ENCODE measurements around the gene DUSP5. TPM values are rescaled to one million over a fixed set of nuclear protein-coding genes. Genes with fewer than 3 reads are reported as not detected.

Gene DUSP5
- total and polyA plus RNA-seq, 2 of the 8 experiments (the other 6 are each of a cell fraction or from before 2014, with no cell fraction given): 13.6 to 30.3 TPM

GRCh38 chr10:110498982-110499795 lies 1.5 kb downstream of the DUSP5 start:
- Histone ChIP-seq H2BK120ac (replicated peaks; ENCODE audit: low read depth, low read length) (no peak overlapping the region), H3K27ac (ENCODE audit: low read depth, low read length) (no peak overlapping the region), H3K79me1 (ENCODE audit: low read depth, low read length) (peaks cover 5% of the 10 kb centered on the region; the same call in 1 of the 2 replicates), H2AK5ac (ENCODE audit: low read depth, low read length) (no peak overlapping the region), H2AFZ (ENCODE audit: low read length) (no peak overlapping the region), H3K4me3 (ENCODE audit: extremely low read depth in 1 of 4, insufficient read depth in 2 of 4, low read depth in 3 of 4, low read length in 4 of 4) (peak overlapping the region; percentile 65 to 96 (median 80)), H3K23me2 (ENCODE audit: low read depth, low read length) (peaks cover 12% of the 10 kb centered on the region; the same call in 1 of the 2 replicates), H3K27me3 (replicated peaks in 1 of 4; ENCODE audit: control insufficient read depth in 3 of 4, extremely low read depth in 1 of 4, insufficient read depth in 3 of 4, low read length in 3 of 4) (peaks cover 0 to 34% (median 17%) of the 10 kb centered on the region in 4 experiments; a peak in 5 of 7 replicates), H3K14ac (ENCODE audit: insufficient read length) (no peak overlapping the region), H2BK12ac (ENCODE audit: low read depth, low read length) (no peak overlapping the region), H2BK5ac (ENCODE audit: low read depth, low read length) (no peak overlapping the region), H3K18ac (ENCODE audit: extremely low read depth, low read length) (no peak overlapping the region; the same call in 1 of the 2 replicates), H3K4ac (replicated peaks; ENCODE audit: insufficient read length, low read depth, low read length) (no peak overlapping the region), H4K8ac (ENCODE audit: extremely low read depth, insufficient read depth, low read length) (no peak overlapping the region; the same call in 1 of the 2 replicates), H2BK20ac (ENCODE audit: low read length) (no peak overlapping the region), H3K56ac (replicated peaks; ENCODE audit: insufficient read length, low read depth, low read length) (no peak overlapping the region), H3K23ac (ENCODE audit: insufficient read length) (no peak overlapping the region), H4K91ac (replicated peaks; ENCODE audit: insufficient read length, low read length) (no peak overlapping the region), H3K9ac (replicated peaks in 1 of 4; ENCODE audit: extremely low read depth in 1 of 4, low read depth in 3 of 4, low read length in 3 of 4) (peak overlapping the region in 1 of 4 experiments; percentile 50; a peak in 1 of 7 replicates), H2BK15ac (ENCODE audit: low read length) (no peak overlapping the region), H3K9me3 (ENCODE audit: insufficient read depth in 2 of 2, low read depth in 1 of 2, low read length in 1 of 2) (no peaks in the 10 kb centered on the region), H4K5ac (ENCODE audit: insufficient read length, low read depth, low read length) (no peak overlapping the region), H3K36me3 (ENCODE audit: control insufficient read depth in 2 of 4, insufficient read depth in 4 of 4, low read length in 3 of 4) (peaks cover 0 to 6% (median 5%) of the 10 kb centered on the region in 4 experiments; a peak in 4 of 8 replicates), H4K20me1 (replicated peaks in 1 of 2; ENCODE audit: control insufficient read depth in 1 of 2, insufficient read depth in 2 of 2, low read length in 2 of 2) (peaks cover 4 to 7% of the 10 kb centered on the region in 2 experiments), H3K4me2 (ENCODE audit: insufficient read depth in 1 of 2, low read depth in 2 of 2, low read length in 2 of 2) (peak overlapping the region; percentile 79 to 96), H3K79me2 (ENCODE audit: control insufficient read depth in 1 of 2, insufficient read depth in 2 of 2, low read length in 2 of 2) (peaks cover 5 to 44% of the 10 kb centered on the region in 2 experiments), H3K4me1 (replicated peaks in 1 of 4; ENCODE audit: control insufficient read depth in 3 of 4, insufficient read depth in 4 of 4, low read length in 3 of 4) (peaks cover 12 to 32% (median 23%) of the 10 kb centered on the region in 4 experiments)
- 5% methylated on average over 21 of the region's 21 CpGs; no CpG with 5 or more reads in 1 of the 2 experiments for WGBS, 2 experiments (ENCODE audit: extremely low coverage in 1 of 2, insufficient coverage in 1 of 2, insufficient read length in 1 of 2, insufficient replicate concordance in 2 of 2, low coverage in 1 of 2, low lambda C conversion rate in 2 of 2, missing lambda C conversion rate in 1 of 2)
- ChIA-PET POLR2A (ENCODE audit: partially characterized antibody) (interaction anchor here (0.7 to 5.4 kb wide), 20 partner anchors 8 to 198 kb away, joined by 3 to 56 read pairs (median 4); partner anchors contain the start of gene SMNDC1), CTCF (ENCODE audit: partially characterized antibody) (interaction anchor here (0.6 to 4.2 kb wide), 18 partner anchors 10 to 194 kb away, joined by 3 to 20 read pairs (median 4); partner anchors contain the start of gene SMNDC1)
- FAIRE-seq (no peak), DNase-seq (ENCODE audit: low read depth in 1 of 2, low spot score in 2 of 2) (peak; percentile 47 to 73)
- TF ChIP-seq HDAC2 (IDR thresholded peaks at IDR 0.05; ENCODE audit: borderline replicate concordance in 1 of 2, low read depth in 2 of 2, low read length in 2 of 2) (no peak), SP1 (IDR thresholded peaks at IDR 0.05; ENCODE audit: low read depth, low read length) (no peak), RAD21 (IDR thresholded peaks at IDR 0.05 in 1 of 2, conservative IDR thresholded peaks at IDR 0.05 in 1 of 2; ENCODE audit: low read depth in 2 of 2, low read length in 2 of 2) (peak; percentile 18 to 43; a peak in 3 of 4 replicates), POLR2A (IDR thresholded peaks at IDR 0.05; ENCODE audit: control extremely low read depth in 1 of 2, low read depth in 2 of 2, low read length in 2 of 2) (peak in 1 of 2 experiments; percentile 42; a peak in 1 of 3 replicates), MAFK (IDR thresholded peaks at IDR 0.05; ENCODE audit: low read depth, low read length) (no peak), TAF7 (optimal IDR thresholded peaks at IDR 0.05; ENCODE audit: borderline replicate concordance, low read depth, low read length) (peak; percentile 10), JUN (IDR thresholded peaks at IDR 0.05; ENCODE audit: low read depth, low read length) (no peak), E2F6 (IDR thresholded peaks at IDR 0.05) (no peak), ATF3 (IDR thresholded peaks at IDR 0.05; ENCODE audit: insufficient read depth, low read depth, low read length) (no peak)
